ENCODE data around the gene ADD1.
A peak's percentile ranks its signal among the peaks of the same experiment; 100 is the strongest.

ADD1 gene

DNA sequence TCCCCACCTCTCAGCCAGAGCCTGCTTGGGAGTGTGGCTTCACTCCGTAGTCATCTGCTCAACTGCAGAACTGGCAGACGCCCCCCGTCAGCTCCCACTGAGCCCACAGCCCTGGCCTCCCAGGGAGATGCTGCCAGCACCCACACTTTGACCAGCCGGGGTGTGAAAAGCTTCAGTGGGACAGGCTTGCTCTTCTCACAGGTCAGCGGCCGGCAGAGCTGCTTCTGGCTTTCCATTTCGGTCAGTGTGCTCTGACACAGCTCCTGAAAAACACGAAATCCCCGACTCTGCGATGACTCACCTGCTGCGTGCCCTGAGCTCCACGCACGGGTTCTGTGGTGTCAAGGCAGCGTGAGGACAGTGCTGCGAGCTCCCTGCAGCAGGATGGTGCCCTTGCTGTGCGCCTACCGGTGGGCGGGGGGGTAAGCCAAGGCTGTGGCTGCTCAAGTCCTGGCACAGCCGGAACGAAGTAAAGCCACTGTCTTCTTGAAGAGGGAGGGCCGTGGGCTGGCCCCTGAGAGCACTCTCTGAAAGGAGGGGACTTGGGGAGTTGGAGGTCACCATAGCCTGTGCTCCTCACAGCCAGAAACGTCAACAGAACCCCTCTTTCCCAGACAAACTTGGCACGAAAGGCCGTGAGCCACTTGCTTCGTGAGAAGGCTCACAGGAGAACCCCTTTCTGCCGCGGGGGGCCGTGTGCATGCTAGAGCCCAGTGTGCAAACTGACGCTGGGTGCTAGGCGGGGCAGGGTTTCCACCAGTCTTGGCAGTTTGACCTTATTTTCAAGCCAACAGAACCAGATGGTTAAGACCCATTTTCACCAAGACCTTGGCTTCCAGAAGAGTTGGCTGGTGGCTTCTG, 96.0 kb downstream of the ADD1 start:
- DNase-seq (ENCODE audit: low read depth) = no peak
- TF ChIP-seq, protein P1, sequence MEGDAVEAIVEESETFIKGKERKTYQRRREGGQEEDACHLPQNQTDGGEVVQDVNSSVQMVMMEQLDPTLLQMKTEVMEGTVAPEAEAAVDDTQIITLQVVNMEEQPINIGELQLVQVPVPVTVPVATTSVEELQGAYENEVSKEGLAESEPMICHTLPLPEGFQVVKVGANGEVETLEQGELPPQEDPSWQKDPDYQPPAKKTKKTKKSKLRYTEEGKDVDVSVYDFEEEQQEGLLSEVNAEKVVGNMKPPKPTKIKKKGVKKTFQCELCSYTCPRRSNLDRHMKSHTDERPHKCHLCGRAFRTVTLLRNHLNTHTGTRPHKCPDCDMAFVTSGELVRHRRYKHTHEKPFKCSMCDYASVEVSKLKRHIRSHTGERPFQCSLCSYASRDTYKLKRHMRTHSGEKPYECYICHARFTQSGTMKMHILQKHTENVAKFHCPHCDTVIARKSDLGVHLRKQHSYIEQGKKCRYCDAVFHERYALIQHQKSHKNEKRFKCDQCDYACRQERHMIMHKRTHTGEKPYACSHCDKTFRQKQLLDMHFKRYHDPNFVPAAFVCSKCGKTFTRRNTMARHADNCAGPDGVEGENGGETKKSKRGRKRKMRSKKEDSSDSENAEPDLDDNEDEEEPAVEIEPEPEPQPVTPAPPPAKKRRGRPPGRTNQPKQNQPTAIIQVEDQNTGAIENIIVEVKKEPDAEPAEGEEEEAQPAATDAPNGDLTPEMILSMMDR (IDR thresholded peaks at IDR 0.05; ENCODE audit: insufficient read depth, low read depth, low read length, missing control alignments) = no peak
- H3K4me3 ChIP-seq (ENCODE audit: low read length) = no peak overlapping the region

DNA sequence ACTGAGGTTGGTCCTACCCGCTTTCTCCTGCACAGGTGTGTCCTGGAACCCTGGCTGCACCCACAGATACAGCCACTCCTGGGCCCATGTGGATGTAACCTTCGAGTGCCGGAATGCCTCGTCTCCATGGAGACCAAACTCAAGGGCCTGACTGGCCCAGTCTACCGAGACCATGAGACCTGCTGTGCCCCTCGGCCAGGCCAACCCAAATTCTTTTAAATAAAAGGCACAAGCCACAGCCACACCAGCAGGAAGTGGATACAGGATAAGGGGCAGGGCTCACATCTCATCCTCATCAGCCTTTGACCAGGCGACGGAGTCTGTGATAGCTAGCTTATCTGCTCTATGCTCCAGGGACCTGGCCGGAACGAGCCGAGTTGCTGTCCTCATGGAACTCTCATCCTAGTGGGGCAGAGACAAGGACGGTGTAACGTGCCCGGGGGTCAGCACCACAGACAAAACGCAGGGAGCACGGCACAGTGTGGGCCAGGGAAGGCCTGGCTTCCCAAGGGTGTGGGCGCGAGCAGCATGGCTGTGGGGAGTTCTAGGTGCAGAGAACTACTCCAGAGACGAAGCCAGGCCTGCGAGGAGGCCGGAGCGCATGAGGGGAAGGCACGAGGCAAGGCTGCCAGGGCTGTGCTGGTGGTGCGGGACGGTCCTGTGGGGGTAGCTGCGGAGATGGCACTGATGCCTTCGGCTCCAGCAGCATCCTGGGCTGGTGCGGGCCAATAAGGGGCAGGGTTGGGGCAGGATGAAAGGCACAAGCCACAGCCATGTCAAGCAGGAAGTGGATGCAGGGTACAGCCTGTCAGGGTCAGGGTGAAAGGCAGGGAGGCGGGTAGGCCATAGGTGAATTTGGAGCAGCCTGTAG, 96.9 kb downstream of the ADD1 start:
- DNase-seq (ENCODE audit: low read depth) = no peak
- TF ChIP-seq, protein P1 (IDR thresholded peaks at IDR 0.05; ENCODE audit: insufficient read depth, low read depth, low read length, missing control alignments) = no peak

GRCh38 chr4:2941138-2942036, 97.7 kb downstream of the ADD1 start:
- no peak for DNase-seq (ENCODE audit: low read depth)
- H3K4me3 ChIP-seq (ENCODE audit: low read length) = no peak overlapping the region
- TF ChIP-seq, protein P1 (IDR thresholded peaks at IDR 0.05; ENCODE audit: insufficient read depth, low read depth, low read length, missing control alignments) = no peak

More for the DNA sequence above, 96.9 kb downstream of the ADD1 start:
- no peak overlapping the region for H3K4me3 ChIP-seq (ENCODE audit: low read length)

DNA sequence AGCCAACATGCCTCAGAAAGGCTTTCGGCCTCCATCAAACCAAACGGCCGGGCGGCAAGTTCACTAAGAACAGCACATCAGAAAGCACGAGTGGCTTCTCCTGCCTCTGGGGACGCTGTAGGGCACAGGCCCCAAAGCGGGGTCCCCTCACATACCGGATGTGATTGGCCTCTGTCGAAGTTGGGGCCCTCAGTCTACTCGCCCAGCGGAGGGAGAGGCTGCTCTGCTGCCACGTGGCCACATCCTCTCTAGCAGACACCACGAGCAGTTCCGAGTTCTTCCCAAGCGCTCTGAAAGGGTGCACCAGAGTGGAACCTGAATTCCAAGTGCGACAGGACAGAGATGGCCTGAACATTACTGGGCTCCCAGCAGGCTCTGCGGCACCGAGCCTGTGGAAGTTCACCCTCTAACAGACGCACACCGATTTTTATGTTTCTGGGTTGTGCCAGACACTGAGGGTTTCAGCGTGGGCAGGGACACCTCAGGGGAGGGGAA, 98.4 kb downstream of the ADD1 start:
- DNase-seq (ENCODE audit: low read depth) = no peak
- TF ChIP-seq, protein P1 (IDR thresholded peaks at IDR 0.05; ENCODE audit: insufficient read depth, low read depth, low read length, missing control alignments) = no peak
- H3K4me3 ChIP-seq (ENCODE audit: low read length) = no peak overlapping the region

DNA sequence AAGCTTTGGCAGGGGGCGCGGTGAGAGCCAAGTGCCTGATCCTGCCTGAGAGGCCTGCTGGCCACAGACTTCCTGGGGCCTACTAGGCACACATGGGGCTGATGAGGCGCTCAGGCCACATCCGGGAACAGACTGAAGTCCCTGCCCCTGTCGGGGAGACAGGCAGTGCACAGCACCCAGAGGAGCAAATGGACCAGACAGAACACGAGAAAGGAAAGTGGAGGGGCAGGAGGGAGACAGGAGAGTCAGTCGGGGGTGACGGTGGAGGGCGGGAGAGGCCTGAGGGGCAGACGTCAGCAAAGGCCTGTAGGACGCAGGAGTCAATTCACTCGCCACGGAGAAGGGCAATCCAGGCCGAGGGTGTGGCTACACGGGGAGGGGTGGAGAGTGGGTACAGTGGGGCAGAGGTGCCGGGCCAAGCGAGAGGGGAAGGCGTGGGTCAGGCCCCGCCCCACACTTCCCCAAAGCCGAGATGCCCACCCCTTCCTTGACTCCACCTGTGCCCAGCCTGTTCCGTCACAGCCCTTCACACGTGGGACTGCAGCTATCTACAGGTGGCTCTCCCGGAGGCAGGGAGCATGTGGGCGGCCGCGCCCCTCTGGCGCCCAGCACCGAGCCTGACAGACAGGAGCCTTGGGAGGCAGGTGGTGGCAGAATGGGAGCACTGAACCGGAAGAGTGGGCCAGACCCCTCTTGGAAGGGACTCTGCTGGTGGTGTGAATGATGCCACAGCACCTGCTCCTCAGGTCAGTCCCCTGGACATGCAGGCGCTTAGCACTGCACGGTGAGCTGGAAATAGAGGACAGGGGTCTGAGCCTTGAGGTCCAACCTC, 99.1 kb downstream of the ADD1 start:
- H3K4me3 ChIP-seq (ENCODE audit: low read length) = no peak overlapping the region
- TF ChIP-seq, protein P1 (IDR thresholded peaks at IDR 0.05; ENCODE audit: insufficient read depth, low read depth, low read length, missing control alignments) = no peak
- peak; percentile 48 for DNase-seq (ENCODE audit: low read depth)
